ENCODE results near the gene C4BPA. TPM values are rescaled to one million over a fixed set of nuclear protein-coding genes. Genes with fewer than 3 reads are reported as not detected.

Gene C4BPA
- total RNA-seq, 6 experiments from 2014 or later: not detected

DNA sequence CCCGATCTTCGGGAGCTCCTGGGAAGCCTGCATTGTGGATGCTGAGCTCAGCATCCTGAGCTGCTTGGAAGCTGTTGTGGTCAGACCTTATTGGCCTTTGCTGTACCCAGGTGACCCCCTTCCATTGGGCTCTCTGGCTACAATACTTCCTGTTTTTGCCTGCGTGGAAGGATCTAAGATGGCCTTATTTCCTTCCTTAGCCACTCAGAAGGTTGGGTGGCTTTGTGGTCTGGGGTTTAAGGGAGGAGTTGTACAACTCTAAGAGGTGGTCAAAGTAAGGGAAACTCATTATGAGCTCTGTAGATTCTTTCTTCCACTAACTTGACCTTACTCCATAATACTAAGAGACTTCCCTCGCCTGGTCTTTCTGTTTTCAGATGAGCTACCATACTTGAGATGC is 33.2 kb upstream of the C4BPA start:
- H3K4me3 Mint-ChIP-seq: no peak overlapping the region
- TF ChIP-seq, protein P1, sequence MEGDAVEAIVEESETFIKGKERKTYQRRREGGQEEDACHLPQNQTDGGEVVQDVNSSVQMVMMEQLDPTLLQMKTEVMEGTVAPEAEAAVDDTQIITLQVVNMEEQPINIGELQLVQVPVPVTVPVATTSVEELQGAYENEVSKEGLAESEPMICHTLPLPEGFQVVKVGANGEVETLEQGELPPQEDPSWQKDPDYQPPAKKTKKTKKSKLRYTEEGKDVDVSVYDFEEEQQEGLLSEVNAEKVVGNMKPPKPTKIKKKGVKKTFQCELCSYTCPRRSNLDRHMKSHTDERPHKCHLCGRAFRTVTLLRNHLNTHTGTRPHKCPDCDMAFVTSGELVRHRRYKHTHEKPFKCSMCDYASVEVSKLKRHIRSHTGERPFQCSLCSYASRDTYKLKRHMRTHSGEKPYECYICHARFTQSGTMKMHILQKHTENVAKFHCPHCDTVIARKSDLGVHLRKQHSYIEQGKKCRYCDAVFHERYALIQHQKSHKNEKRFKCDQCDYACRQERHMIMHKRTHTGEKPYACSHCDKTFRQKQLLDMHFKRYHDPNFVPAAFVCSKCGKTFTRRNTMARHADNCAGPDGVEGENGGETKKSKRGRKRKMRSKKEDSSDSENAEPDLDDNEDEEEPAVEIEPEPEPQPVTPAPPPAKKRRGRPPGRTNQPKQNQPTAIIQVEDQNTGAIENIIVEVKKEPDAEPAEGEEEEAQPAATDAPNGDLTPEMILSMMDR (IDR thresholded peaks at IDR 0.05): no peak
- no peaks in the 10 kb centered on the region; the same call in 1 of the 2 replicates for H3K27me3 Mint-ChIP-seq (ENCODE audit: insufficient read depth)
- H3K36me3 Mint-ChIP-seq (ENCODE audit: low read depth): peaks cover 6% of the 10 kb centered on the region; the same call in 1 of the 2 replicates
- H3K4me1 Mint-ChIP-seq (ENCODE audit: low read depth): peaks cover 16% of the 10 kb centered on the region
- DNase-seq: no peak
- H3K27ac Mint-ChIP-seq: no peak overlapping the region
- no peaks in the 10 kb centered on the region for H3K9me3 Mint-ChIP-seq

DNA sequence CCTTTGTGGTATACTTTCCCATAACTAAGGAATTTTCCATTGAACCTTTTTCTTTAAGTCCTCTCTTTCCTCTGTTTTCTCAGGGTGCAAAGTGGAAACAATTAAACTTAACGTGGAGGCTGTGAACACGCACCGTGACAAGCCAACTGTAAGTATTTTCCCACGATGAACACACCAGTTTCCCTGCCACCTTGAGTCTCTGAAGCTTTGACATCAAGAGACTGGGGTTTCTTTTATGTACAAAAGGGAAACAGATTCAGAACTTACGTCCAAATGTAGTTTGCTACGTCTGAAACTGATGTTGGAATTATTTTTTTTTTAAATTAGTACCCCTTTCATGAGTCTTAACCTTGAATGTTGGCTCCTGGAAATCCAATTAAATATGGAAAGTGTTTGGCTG is 32.6 kb upstream of the C4BPA start:
- Mint-ChIP-seq H3K4me1 (ENCODE audit: low read depth) (peaks cover 21% of the 10 kb centered on the region), H3K27ac (no peak overlapping the region), H3K36me3 (ENCODE audit: low read depth) (peaks cover 6% of the 10 kb centered on the region; the same call in 1 of the 2 replicates), H3K4me3 (no peak overlapping the region), H3K9me3 (no peaks in the 10 kb centered on the region), H3K27me3 (ENCODE audit: insufficient read depth) (no peaks in the 10 kb centered on the region; the same call in 1 of the 2 replicates)
- TF ChIP-seq, protein P1 (IDR thresholded peaks at IDR 0.05): no peak
- no peak for DNase-seq

DNA sequence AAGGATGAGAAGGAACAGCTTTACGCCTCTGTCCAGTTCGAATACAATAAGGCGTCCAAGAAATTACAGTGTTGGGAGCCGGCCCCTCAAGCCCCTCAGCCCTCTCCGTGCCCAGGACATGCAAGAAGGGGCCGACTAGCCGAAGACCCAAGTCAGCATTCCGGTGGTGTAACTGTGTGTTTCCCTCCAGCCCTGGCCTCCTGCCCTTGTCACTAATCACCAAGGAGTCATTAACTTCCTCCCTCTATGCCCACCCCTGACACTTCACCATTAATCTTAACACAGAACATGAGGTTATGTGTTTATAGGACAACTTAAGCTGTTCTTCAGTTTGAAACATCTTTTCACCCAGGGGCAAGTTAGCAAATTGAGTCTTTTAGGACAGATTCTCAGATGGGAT is 31.8 kb upstream of the C4BPA start:
- Mint-ChIP-seq H3K27ac (no peak overlapping the region), H3K4me3 (no peak overlapping the region), H3K4me1 (ENCODE audit: low read depth) (peaks cover 29% of the 10 kb centered on the region), H3K36me3 (ENCODE audit: low read depth) (peaks cover 6% of the 10 kb centered on the region; the same call in 1 of the 2 replicates), H3K9me3 (no peaks in the 10 kb centered on the region), H3K27me3 (ENCODE audit: insufficient read depth) (no peaks in the 10 kb centered on the region; the same call in 1 of the 2 replicates)
- TF ChIP-seq, protein P1 (IDR thresholded peaks at IDR 0.05): no peak
- DNase-seq: no peak

DNA sequence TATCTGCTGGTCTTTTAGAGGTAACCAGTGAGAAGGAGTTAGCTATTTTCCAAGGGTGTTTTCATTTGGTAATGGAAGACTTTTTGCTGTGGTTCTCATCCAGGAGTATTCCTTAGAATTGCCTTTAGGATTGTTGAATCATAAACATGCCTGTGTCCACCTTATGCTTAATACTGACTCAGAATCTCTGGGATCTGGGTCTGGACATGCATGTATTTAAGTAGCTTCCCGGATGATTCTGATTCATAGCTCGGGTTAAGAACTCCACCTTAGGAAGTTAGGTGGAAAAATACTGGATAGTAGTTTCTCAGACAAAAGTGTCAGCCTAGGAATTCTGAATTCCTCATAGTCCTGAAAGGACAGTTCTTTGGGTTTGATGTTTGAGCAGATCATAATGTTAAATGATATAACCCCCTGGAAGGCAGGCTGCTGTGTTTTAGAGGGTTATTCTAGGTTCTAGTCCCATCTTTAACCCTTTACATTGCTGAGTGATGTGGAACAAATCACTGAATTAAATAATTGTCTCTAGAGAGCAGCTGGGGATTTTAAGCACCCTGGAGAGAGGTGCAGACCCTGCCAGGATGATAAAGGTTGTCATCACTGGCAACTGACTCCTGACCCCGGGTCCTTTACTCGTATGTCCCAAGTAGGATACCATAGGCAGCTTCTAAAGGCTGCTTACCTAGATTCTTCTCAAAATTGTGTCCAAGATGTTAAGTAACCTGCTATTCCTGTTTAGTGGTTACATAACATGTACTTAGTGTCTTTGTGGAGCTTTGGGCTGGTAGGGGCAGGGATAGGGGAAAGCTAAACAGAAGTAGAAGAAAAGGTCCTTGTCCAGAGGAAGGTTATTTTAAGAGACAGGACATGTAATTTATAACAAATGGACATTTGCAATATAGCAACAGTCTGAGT is 29.9 kb upstream of the C4BPA start:
- peaks cover 37% of the 10 kb centered on the region for H3K4me1 Mint-ChIP-seq (ENCODE audit: low read depth)
- peak; percentile 58 for DNase-seq
- TF ChIP-seq, protein P1 (IDR thresholded peaks at IDR 0.05): no peak
- no peaks in the 10 kb centered on the region; the same call in 1 of the 2 replicates for H3K27me3 Mint-ChIP-seq (ENCODE audit: insufficient read depth)
- H3K36me3 Mint-ChIP-seq (ENCODE audit: low read depth): peaks cover 3% of the 10 kb centered on the region; the same call in 1 of the 2 replicates
- no peak overlapping the region for H3K27ac Mint-ChIP-seq
- H3K9me3 Mint-ChIP-seq: no peaks in the 10 kb centered on the region
- H3K4me3 Mint-ChIP-seq: no peak overlapping the region

DNA sequence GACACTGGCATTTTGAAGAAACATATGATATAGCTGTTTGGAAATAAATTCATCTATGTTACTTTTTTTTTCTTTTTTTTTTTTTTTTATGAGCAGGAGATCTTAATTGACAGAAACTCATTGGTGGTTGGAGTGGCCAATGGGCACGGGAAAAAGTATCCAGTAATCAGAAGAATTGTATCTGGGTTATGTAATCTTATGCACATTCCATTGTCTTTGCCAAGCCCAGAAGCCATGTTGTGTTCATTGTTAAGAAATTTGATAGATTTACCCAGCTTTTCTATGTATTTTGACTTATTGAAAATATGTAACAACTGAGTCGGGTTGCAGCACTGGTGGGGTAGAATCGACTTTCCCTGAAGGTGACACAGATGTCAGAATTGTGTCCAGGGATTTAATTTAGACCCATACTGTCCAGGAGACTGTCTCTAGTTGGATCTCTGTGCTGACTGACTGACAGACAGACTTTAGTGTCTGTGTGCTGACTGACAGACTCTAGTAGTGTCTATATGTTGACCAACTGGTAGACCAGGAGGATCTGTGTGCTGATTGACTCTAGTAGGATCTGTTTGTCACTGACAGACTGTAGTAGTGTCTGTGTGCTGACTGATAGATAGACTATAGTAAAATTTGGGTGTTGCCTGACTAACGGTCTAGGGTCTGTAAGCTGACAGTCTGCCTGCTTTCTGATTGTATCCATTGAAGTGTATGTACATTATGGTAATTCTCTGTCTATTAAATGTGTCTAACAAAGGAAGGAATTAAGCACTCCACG is 27.7 kb upstream of the C4BPA start:
- peak; percentile 16 for DNase-seq
- no peaks in the 10 kb centered on the region; the same call in 1 of the 2 replicates for H3K27me3 Mint-ChIP-seq (ENCODE audit: insufficient read depth)
- H3K27ac Mint-ChIP-seq: no peak overlapping the region

More for the DNA sequence above, 27.7 kb upstream of the C4BPA start:
- TF ChIP-seq, protein P1 (IDR thresholded peaks at IDR 0.05): no peak
- Mint-ChIP-seq H3K4me1 (ENCODE audit: low read depth) (peaks cover 37% of the 10 kb centered on the region), H3K9me3 (no peaks in the 10 kb centered on the region), H3K36me3 (ENCODE audit: low read depth) (no peaks in the 10 kb centered on the region), H3K4me3 (no peak overlapping the region)

Measured in HFFc6 (cell line).